Ascending aorta (tissue), 2 donors: ENCODE results near the gene LCLAT1. TPM values are rescaled to one million over a fixed set of nuclear protein-coding genes. Genes with fewer than 3 reads are reported as not detected.
A peak's percentile ranks its signal among the peaks of the same experiment; 100 is the strongest.

ENCODE experiments used
- DNase-seq, 2 donors: peaks; one replicate each; pipeline ENCODE4 v3.0.0-alpha.2; 2019; ENCODE audit warnings: low spot score in 2 of 2
- H3K27ac ChIP-seq, 2 donors: fragments of 200-600 bp; sonication (generic); one replicate each; pipeline ENCODE4 v1.5.1; 2016 to 2017; ENCODE audit warnings: mild to moderate bottlenecking in 1 of 2
- H3K27me3 ChIP-seq: fragments of 200-600 bp; sonication (generic); one replicate; pipeline ENCODE4 v1.5.1; 2017
- H3K36me3 ChIP-seq, 2 donors: fragments of 200-600 bp; sonication (generic); one replicate each; pipeline ENCODE4 v1.5.1; 2016
- H3K4me1 ChIP-seq, 2 donors: fragments of 200-600 bp; sonication (generic); one replicate each; pipeline ENCODE4 v1.5.1; 2016 to 2017; ENCODE audit warnings: mild to moderate bottlenecking in 1 of 2
- H3K4me3 ChIP-seq, 2 donors: fragments of 200-600 bp; sonication (generic); one replicate each; pipeline ENCODE4 v1.5.1; 2016 to 2017; ENCODE audit warnings: mild to moderate bottlenecking in 1 of 2
- H3K9me3 ChIP-seq, 2 donors: fragments of 200-600 bp; sonication (generic); one replicate each; pipeline ENCODE4 v1.5.1; 2016
- intact Hi-C: fragments of 100-400 bp; cut with DNase I; formaldehyde crosslinking; loops from one replicate; pipeline ENCODE4 v1.15.1; 2023
- total RNA-seq: library from RNA; depleted of rRNA; stranded (reverse); fragments of >200 nt; gene quantifications from one replicate; pipeline ENCODE4 v1.1.0, GENCODE V29; 2016
- TF ChIP-seq, protein P1 (sequence below), 3 experiments: fragments of 200-600 bp in 2 of 3; fragments of 450-650 bp in 1 of 3; sonication (generic) in 2 of 3; IDR thresholded peaks; one replicate each; pipeline ENCODE4 v1.5.1; 2016 to 2019; ENCODE audit warnings: antibody characterized with exemption in 3 of 3, mild to moderate bottlenecking in 1 of 3, moderate library complexity in 1 of 3

The LCLAT1 gene
- total RNA-seq, 1 donor from 2014 or later: 9.8 TPM

DNA sequence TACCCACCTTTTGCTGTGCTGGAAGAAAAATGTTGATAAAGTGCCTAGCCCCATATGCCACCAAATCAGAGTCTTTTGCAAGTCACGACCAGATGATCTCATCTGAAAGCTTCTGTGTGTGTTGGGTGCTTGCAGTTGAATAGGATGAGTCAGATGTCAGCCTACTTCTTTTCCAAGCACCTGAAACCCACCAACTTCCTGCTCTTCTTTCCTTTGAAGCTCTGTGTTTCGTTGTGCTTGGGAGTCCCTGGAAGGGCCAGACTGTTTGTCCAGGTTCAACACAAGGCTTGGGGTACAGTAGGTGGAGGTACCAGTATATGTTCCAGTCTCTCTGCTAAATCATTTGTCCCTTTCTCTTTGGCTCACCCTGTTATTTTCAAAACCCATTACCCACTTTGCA, 36.8 kb upstream of the LCLAT1 start:
- no peak for DNase-seq
- Histone ChIP-seq H3K27ac (peak overlapping the region; percentile 77 to 90), H3K4me1 (peaks cover 16 to 46% of the 10 kb centered on the region in 2 donors), H3K4me3 (no peak overlapping the region), H3K36me3 (no peaks in the 10 kb centered on the region), H3K27me3 (no peaks in the 10 kb centered on the region), H3K9me3 (no peaks in the 10 kb centered on the region)
- TF ChIP-seq, protein P1, sequence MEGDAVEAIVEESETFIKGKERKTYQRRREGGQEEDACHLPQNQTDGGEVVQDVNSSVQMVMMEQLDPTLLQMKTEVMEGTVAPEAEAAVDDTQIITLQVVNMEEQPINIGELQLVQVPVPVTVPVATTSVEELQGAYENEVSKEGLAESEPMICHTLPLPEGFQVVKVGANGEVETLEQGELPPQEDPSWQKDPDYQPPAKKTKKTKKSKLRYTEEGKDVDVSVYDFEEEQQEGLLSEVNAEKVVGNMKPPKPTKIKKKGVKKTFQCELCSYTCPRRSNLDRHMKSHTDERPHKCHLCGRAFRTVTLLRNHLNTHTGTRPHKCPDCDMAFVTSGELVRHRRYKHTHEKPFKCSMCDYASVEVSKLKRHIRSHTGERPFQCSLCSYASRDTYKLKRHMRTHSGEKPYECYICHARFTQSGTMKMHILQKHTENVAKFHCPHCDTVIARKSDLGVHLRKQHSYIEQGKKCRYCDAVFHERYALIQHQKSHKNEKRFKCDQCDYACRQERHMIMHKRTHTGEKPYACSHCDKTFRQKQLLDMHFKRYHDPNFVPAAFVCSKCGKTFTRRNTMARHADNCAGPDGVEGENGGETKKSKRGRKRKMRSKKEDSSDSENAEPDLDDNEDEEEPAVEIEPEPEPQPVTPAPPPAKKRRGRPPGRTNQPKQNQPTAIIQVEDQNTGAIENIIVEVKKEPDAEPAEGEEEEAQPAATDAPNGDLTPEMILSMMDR (IDR thresholded peaks at IDR 0.05): no peak
- intact Hi-C loops: no loop called here

DNA sequence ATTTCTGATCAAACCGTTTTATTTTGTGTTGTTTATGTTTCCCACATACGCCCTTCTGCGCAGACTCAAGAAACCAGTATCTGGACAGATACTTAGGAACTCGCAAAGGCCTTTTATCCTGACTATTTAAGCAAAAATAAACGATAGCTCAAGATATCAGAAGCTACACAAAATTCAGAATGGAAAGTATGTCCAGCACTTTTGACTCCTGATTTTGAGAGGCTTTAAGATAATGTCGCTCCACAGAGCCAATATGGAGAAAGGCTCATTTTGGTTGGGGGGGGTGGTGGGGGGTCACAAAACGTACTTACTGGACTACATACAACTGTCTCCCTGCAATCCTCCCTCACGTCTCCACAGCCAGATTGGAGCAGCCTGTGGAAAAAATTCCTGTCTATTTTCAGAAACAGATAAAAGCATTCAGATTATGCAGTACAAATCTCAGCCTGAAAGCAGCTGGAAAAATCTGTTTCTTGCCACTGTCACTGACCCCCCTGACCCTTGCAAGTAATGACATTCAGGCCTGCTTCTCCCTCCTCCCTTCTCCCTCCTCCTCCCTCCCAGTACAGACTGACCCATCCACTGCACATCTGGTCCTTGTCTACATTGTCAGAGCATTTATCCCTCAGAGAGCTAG, 34.9 kb upstream of the LCLAT1 start:
- H3K27ac ChIP-seq: peak overlapping the region; percentile 61 to 90
- H3K36me3 ChIP-seq: no peaks in the 10 kb centered on the region
- H3K27me3 ChIP-seq: no peaks in the 10 kb centered on the region
- DNase-seq: no peak
- no peaks in the 10 kb centered on the region for H3K9me3 ChIP-seq
- TF ChIP-seq, protein P1 (IDR thresholded peaks at IDR 0.05): no peak
- intact Hi-C loops: no loop called here
- peaks cover 16 to 43% of the 10 kb centered on the region in 2 donors for H3K4me1 ChIP-seq
- no peak overlapping the region for H3K4me3 ChIP-seq

DNA sequence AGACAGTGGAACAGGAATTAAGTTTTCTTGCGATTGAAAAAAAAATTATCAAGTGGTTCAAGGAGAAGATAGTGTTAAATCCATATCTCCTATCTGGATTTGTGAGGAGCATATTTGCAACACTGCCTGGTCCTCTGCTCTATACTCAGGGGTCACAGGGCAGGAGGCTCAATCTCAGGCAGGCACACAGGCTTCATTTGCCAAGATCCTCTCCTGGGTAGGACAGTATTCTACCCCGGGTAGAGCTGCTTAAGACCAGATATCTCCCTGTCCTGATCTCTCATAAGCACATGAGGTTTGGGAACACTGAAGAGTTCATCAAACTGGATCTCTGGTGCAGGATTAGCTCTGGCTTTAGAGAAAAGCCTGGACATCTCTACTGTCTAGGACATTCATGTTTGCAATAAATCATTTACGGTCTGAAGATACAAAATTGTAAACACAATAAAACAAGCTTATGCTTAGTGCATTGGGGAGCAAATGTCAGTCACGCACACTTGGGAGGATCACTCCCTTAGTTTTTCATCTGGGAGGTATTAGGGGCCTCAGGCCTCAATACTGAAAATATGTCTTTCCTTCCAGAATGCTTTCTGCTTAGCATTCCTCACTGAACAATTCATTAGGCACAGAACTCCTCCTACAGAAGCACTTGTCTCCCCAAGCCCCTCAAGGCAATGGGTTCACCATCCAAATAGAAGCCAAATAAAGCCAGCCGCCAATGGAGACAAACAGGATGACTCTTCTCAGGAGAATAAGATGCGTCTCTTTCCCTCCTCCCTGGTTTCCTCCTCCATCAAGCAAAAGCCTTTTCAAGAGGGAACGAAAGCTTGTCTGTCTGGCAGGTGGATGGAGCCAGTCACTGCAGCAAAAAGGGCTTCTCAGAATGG, 34.1 kb upstream of the LCLAT1 start:
- TF ChIP-seq, protein P1 (IDR thresholded peaks at IDR 0.05): no peak
- intact Hi-C loops: no loop called here
- no peaks in the 10 kb centered on the region for H3K9me3 ChIP-seq
- no peak overlapping the region for H3K4me3 ChIP-seq
- no peaks in the 10 kb centered on the region for H3K27me3 ChIP-seq
- peaks cover 14 to 36% of the 10 kb centered on the region in 2 donors for H3K4me1 ChIP-seq
- DNase-seq: no peak
- no peaks in the 10 kb centered on the region for H3K36me3 ChIP-seq
- H3K27ac ChIP-seq: peak overlapping the region; percentile 61 to 90

DNA sequence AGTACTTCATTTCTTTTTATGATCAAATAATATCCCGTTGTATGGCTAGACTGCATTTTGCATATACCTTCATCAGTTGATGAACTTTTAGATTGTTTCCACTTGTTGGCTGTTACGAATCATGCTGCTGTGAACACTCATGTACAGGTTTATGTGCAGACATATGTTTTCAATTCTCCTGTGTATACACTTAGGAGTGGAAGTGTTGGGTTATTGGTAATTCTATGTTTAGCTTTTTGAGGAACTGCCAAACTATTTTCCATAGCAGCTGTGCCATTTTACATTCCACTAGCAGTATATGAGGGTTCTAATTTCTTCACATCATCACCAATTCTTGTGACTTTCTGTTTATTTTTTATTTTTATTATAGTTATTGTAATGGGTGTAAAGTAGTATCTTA, 32.1 kb upstream of the LCLAT1 start:
- H3K36me3 ChIP-seq: no peaks in the 10 kb centered on the region
- no peak overlapping the region for H3K4me3 ChIP-seq
- DNase-seq: no peak
- H3K27ac ChIP-seq: no peak overlapping the region
- TF ChIP-seq, protein P1 (IDR thresholded peaks at IDR 0.05): no peak
- H3K27me3 ChIP-seq: no peaks in the 10 kb centered on the region
- H3K9me3 ChIP-seq: no peaks in the 10 kb centered on the region
- peaks cover 3 to 17% of the 10 kb centered on the region in 2 donors for H3K4me1 ChIP-seq
- intact Hi-C loops: no loop called here

DNA sequence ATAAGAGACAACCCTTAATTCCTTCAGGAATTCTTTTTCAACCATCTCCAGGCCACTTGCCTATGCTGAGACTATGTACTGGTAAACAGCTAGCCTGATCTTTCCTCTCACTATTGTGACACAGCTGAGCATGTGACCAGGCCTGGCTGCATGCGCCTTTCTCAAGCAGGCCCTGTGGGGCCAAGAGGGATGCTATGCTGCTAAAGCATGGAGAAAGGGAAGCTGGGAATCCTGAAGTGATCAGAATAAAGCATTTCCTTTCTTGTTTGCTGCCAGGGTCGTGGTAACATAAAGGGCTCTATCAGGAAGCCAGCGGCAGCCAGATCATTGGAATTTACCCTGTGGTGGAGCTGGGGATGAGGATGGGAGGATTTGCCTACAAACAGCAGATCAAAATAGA, 29.8 kb upstream of the LCLAT1 start:
- TF ChIP-seq, protein P1 (IDR thresholded peaks at IDR 0.05): no peak
- peak in 1 of 2 donors; percentile 14 for DNase-seq
- H3K27me3 ChIP-seq: no peaks in the 10 kb centered on the region
- no peak overlapping the region for H3K4me3 ChIP-seq
- H3K36me3 ChIP-seq: no peaks in the 10 kb centered on the region
- H3K4me1 ChIP-seq: peaks cover 10 to 20% of the 10 kb centered on the region in 2 donors
- peak overlapping the region; percentile 3 to 28 for H3K27ac ChIP-seq
- intact Hi-C loops: no loop called here
- H3K9me3 ChIP-seq: no peaks in the 10 kb centered on the region
